HG03135 (cell line): ENCODE data around the gene NLN.
"Not testable (repeated sequence)": the region's sequence is repeated elsewhere in the genome, so short reads cannot be mapped to it uniquely, and the experiment has no call there.

ENCODE experiments used
- ATAC-seq: cut with Tn5 transposase; IDR thresholded peaks from one replicate; pipeline ENCODE4 v1.9.1; 2021; ENCODE audit warnings: mild to moderate bottlenecking, moderate library complexity; ENCODE audit not compliant: unreplicated experiment

The NLN gene

GRCh38 chr5:65828022-65828896 is 106.3 kb downstream of the NLN start:
- no peak for ATAC-seq

- ATAC-seq, result no peak
These were observed 108.9 kb downstream of the NLN start for GRCh38 chr5:65830856-65831255.

GRCh38 chr5:65831276-65831675 is 109.3 kb downstream of the NLN start:
- no peak for ATAC-seq

- ATAC-seq, result no peak
These were observed 110.1 kb downstream of the NLN start for GRCh38 chr5:65832152-65832551.

- ATAC-seq, result no peak
These were observed 110.7 kb downstream of the NLN start for GRCh38 chr5:65832603-65833228.

- no peak for ATAC-seq
These were observed 111.8 kb downstream of the NLN start for GRCh38 chr5:65833780-65834179.

GRCh38 chr5:65834306-65834705 is 112.3 kb downstream of the NLN start:
- ATAC-seq, result no peak

GRCh38 chr5:65835191-65835590 is 113.2 kb downstream of the NLN start:
- no peak for ATAC-seq

GRCh38 chr5:65837139-65837538 is 115.1 kb downstream of the NLN start:
- no peak for ATAC-seq

- ATAC-seq, result not testable (repeated sequence)
These were observed 117.2 kb downstream of the NLN start for GRCh38 chr5:65839170-65839569.

- ATAC-seq, result no peak
These were observed 118.1 kb downstream of the NLN start for GRCh38 chr5:65840071-65840470.

GRCh38 chr5:65844763-65845162 is 122.8 kb downstream of the NLN start:
- not testable (repeated sequence) for ATAC-seq

GRCh38 chr5:65846101-65846500 is 124.1 kb downstream of the NLN start:
- ATAC-seq, result no peak

- ATAC-seq, result not testable (repeated sequence)
These were observed 125.0 kb downstream of the NLN start for GRCh38 chr5:65847019-65847418.

GRCh38 chr5:65849918-65850317 is 127.9 kb downstream of the NLN start:
- ATAC-seq, result not testable (repeated sequence)

- no peak for ATAC-seq
These were observed 132.9 kb downstream of the NLN start for GRCh38 chr5:65854925-65855324.

GRCh38 chr5:65855766-65856315 is 133.8 kb downstream of the NLN start:
- ATAC-seq, result no peak

- no peak for ATAC-seq
These were observed 134.5 kb downstream of the NLN start for GRCh38 chr5:65856520-65856919.

- no peak for ATAC-seq
These were observed 136.3 kb downstream of the NLN start for GRCh38 chr5:65858316-65858715.

GRCh38 chr5:65861830-65862241 is 139.8 kb downstream of the NLN start:
- no peak for ATAC-seq

GRCh38 chr5:65862384-65862783 is 140.4 kb downstream of the NLN start:
- no peak for ATAC-seq

- no peak for ATAC-seq
These were observed 141.7 kb downstream of the NLN start for GRCh38 chr5:65863747-65864146.
